ENCODE results near the gene STPG3.
A peak's percentile ranks its signal among the peaks of the same experiment; 100 is the strongest.

STPG3 gene

DNA sequence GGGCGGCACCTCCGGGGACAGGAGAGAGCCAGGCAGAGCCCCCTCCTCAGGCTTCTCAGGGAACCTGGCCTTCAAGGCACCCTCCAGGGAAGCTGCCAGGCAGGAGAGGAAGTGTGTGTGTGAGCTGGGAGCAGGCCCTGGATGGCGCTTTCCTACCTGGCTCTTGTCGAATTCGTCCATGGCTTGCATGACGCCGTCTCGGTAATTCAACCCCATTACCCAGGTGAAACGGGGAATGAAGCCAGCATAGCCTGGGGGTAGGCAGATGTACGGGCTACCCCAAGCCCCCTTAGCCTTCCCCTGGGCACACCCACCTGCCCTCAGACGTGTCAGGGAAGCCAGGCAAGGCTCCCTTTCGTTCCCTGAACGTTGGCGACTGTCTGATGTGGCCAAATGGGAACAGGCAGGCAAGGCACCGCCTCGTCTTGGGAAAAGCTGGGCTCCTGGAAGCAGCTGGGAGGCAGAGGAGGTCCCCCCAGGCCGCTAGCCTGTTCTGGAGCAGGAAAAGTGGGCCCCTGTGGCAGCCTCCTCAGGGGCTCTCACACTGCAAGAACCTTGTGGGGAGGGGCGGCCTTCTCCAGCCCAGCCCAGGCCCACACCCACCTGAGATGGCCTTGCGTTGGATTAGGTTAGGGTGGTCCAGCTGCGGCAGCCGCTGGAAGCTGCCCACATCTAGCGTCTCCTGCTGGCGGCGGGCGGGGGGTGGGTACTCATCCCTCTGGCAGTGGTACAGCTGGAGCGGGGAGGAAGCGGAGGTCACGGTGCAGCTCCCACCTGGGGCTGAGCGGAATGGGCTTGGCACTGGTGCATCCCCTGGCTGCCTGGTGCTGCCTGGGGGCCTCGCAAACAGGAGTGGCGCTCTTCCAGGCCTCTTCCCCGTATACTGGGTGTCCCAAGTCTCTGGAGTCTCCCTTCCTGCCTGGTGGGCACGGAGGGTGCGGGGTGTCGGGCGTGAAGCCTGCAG lies 6.3 kb upstream of the STPG3 start:
- peak; percentile 70 for DNase-seq (ENCODE audit: low read depth, low spot score)

DNA sequence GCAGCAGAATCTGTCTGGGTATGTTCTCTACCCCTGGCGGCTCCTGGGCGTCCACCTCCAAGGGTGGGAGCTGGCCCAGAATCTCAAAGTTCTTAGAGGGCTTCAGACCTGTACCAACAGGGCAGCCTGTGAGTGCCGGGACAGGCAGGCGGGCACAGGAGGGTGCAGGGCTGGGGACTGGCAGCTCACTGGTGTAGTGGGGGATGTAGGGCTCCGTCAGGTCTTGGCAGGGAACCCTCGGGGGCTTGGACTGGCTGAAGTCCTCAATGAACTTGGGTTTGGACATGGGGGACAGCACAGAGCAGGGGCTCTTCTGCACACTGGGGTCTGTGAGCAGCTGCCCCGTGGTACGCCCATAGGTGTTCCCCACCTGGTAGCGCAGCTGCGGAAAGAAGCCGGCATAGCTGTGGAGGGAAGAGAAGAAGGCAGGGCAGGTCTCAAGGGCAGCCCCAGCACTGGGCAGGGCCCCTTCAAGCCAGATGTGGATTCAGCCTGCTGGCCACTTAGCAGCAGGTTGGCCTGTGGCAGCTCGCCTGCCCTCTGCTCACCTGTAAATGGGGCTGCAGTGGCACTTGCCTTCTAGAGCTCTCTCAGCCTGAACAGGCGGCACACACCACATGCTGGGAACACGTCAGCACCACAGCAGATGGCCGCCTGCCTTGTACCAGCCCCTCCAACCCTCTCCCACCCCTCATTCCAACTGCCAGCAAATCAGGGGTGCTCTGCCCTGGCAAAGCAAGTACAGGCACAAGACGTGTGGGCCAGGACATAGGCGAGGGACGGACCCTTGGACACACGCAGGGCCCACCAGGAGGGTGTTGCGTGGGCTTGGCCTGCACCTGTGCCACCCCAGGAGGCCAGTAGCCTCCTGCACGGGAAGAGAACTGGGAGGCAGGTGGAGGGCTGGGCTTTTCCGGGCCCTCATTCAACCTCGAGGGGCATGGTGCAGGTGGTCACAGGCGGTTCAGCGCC lies 5.3 kb upstream of the STPG3 start:
- DNase-seq (ENCODE audit: low read depth, low spot score), result no peak

DNA sequence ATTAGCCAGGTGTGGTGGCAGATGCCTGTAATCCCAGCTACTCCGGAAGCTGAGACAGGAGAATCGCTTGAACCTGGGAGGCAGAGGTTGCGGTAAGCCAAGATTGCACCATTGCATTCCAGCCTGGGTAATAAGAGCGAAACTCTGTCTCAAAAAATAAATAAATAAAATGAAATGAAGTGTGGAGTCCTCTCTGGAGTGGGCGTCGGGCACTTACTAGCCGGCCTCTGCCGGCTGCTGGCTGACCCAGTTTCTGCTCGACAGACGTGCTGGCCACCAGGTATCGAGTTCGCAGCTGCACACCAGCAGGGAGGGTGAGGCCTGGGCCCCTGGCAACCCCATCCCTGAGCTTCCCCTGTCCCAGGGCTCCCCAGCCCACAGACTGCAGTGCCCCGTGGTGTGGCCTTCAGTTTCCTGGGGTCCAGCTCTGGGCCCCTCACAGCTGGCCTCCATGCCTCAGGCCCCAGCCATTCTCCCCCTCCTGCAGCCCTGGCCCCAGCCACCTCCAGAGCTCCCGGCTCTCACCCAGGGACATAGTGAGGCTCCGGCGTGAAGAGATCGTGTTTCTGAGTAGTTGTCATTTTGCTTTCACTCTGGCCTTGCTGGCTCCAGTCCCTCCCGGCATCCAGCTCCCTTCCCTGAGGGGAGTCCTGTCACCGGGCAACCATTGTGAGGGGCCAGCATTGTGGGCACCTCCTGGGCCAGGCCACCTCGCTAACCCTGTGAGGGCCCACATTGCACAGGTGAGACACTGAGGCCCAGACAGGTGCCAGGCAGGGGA lies 3.8 kb upstream of the STPG3 start:
- DNase-seq (ENCODE audit: low read depth, low spot score), result no peak

DNA sequence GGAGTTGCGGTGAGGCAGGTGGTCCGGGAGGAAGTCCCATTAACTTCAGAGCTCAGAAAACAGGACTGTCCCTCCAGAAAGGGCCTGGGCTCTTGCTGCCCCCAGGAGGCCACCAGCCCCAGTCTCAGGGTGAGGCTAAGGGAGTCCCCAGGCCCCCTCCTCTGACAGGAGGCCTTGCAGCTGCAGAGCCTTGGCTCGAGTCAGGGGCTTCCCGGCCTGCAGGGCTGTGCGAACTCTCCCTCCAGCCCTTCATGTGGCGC lies 3.2 kb upstream of the STPG3 start:
- no peak for DNase-seq (ENCODE audit: low read depth, low spot score)

DNA sequence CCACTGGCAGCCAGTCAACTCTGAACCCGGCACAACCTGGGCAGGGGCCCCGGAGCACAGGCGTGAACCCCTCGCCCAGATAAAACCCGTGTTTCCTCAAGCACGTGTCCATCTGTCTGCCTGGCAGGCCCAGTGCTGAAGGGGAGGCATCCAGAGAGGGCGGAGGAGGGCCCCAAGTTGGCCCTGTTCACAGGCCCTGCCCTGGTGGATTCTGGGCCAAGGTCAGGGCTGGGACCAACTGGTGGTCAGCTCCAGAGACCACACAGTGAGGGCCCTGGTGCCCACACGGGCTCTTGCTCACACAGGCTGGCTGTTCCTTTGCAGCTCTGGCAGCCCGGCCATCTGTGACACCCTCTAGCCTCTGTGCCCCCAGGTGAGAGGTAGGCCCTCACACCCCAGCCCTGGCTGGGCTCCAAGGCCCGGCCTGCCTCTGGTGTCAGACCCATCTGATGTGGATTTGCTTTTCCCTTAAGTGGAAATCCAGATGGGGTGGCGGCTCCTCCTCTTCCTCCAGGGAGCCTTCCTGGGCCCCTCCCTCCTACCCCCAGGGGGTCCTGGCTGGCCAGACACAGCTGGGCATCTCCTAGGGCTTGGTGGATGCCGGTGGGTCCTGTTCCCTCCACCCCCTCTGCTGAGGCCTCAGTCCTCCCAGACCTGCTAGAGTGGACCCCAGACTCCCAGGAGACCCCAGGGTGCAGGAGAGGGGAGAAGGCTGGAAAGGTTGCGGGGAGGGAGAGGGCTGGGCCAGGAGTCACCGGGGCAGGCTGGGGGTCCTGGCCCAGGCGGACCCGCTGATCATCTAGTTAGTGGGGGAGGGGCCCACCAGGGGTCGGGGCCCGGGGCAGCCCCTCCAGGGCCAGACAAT lies 525 bp upstream of the STPG3 start:
- DNase-seq (ENCODE audit: low read depth, low spot score), result no peak

DNA sequence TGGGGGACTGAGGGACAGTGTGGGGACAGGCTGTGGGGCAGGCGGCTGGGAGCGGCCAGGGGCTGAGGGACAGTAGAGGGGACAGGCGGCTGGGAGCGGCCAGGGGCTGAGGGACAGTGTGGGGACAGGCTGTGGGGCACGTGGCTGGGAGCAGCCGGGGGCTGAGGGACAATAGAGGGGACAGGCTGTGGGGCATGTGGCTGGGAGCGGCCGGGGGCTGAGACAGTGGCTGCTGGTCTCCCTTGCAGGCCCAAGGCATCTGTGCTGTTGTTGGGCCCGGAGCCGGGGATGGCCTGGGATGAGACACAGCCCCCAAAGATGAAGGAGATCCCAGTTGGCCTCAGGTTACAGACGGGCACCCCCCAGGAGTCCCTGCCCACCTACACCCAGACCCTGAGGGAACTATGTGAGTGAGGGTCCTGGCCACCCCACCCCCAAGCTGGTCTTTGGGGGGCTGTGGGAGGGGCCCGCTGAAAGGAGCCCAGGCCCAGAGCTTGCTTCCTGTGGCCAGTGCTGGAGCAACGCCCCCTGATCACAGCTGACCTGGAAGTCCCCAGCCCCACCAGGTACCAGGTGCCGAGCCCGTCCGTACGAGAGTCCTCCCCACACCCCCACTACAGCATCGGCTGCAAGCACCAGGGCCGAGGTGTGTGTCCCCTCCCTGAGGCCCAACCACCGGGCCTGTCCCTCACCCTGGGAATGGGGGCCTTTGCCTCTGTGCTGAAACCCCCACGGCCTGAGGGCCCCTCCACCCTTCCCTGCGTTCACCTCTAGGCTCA lies 593 bp downstream of the STPG3 start:
- no peak for DNase-seq (ENCODE audit: low read depth, low spot score)

DNA sequence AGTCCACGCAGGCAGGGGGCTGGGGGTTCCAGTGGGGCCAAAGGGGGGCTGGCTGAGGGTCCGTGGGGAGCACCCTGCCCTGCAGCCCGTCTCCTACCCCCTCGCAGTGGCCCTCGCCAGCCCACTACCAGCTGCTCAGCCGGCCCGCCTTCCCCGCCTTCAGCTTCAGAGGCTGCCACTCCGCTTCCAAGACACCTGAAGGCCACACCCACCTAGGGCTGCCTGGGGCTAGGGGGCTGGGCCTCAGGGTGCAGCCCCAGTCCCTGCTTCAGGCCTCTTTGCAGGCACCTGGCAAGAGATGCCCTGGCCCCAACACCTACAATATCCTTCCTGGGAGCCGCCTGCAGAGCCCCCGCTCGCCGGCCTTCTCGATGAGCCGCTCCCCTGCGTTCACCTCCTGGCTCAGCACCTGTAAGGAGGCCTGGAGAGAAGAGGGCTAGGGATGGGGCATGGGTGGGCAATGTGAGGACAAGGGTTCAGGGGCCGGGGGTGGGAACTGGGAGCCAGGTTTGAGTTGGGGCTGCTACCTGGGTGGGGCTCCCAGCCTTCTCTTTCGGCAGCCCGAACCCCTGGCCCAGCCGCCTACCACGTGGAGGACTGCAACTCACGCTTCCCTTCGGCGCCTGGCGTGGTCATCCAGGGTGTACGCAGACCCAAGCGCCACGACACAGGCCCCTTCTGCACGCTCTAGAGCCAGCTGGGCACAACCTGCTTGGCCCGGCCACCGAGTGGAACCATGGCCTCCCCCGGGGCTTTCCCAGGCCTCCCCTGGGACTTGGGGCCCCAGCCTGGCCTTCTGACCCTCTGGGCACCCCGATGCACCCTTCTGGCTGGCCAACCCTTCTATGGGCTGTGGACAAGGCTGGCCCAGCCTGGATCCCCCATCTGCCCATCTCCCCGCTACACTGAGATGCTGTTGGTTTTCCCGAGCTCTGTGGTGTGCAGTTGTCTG lies 1.7 kb downstream of the STPG3 start:
- DNase-seq (ENCODE audit: low read depth, low spot score), result peak; percentile 39

DNA sequence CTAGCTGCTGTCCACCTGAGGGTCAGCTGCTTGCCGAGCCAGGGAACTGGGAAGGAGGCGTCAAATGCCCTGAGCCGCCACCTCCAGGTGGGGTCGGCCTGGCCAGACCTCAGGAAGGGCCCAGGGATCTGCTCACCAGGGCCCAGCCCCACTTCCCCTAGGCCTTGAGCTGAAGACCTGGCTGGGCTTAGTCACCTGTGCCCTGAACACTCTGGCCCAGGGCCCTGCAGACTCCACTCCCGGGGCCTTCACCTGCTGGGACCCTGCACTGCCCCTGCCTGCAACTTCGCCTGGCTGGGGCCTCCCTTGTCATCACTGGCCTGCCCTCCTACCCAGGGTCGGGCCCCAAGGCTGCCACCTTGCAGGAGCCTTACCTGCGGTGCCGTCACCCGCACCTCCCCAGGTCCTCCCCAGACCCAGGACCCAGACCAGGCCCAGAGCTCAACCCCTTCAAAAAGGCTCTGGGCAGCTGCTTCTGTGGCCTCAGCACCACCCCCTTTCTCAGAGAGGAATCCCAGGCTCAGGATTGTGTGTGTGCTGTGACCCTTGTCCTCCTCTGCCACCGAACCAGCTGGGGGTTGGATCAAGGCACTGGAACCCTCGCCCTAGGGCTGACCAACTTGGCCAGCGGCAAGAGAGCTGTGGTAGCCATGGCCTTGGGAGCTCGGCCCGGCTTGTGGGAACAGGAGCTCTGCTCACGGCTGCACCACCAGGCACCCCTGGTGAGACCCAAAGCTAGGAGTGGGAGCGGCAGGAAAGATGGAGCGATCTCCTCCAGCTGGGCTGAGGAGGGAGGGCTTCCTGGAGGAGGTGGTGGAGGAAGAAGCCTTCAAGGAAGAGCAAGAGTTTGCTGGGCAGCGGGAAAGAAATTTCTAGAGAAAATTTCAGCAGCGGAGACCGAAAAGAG lies 2.9 kb downstream of the STPG3 start:
- DNase-seq (ENCODE audit: low read depth, low spot score), result no peak

DNA sequence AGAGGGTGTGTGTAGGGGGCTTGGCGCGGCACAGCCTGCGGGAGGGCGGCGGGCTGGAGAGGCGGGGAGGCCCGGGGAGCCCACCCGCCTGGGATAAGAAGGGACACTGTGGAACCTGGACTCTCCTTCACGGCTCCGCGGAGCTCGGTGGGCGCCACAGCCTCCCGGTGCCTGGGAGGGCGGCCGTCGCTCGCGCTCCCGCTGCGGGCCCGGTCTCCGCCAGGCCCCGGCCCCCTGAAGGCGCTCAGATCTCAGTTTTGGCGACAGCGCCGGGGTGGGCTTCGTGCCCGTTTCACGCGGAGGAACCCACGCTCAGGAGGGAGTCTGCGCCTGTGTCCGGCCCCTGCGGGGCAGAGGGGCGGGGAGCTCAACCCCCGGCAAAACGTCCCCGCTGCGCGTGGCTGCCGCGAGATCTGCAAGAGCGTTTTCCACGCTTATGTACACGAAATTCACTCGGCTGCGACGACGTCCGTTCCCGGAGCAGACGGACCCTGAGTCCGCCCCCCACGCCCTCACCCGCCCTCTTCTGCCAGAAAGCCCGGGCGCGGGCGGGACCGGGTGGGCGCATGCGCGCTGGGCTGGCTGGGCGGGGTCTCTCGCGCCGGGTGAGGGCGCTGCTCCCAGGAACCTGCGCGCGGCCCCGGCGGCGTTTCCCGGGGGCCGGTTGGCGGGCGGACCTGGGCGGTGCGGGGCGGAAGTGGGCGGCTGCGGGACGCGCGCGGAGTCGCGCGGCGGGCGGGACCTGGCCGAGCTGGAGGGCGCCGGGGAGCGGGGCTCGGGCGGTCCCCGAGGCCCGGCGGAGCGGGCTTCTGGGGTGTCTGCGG lies 3.8 kb downstream of the STPG3 start, which contains the start of gene NELFB:
TSS of gene NELFB (plus strand) at position 704 of the 824 bp plus-strand sequence.
- peak; percentile 88 for DNase-seq (ENCODE audit: low read depth, low spot score)

DNA sequence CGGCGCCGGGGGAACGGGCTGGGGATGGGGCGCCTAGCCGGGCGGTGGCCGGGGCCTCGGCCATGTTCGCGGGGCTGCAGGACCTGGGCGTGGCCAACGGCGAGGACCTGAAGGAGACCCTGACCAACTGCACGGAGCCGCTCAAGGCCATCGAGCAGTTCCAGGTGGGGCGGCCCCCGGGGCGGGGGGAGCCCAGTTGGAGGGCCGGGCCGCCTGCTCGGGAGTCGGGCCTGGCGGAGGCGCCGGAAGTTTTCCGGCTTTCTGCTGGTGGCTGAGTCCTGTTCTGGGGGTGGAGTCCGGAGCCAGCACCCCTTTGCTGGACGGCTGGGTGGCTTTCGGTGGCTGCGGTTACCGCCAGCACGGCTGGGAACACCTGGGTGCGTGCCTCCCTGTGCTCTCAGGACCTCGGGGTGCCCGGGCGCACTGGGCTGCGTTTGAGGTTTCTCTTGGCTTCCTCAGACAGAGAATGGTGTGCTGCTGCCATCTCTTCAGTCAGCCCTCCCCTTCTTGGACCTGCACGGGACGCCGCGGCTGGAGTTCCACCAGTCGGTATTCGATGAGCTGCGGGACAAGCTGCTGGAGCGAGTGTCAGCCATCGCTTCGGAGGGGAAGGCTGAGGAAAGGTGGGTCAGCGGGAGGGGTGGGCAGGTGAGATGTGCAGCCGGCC lies 4.5 kb downstream of the STPG3 start:
- no peak for DNase-seq (ENCODE audit: low read depth, low spot score)

DNA sequence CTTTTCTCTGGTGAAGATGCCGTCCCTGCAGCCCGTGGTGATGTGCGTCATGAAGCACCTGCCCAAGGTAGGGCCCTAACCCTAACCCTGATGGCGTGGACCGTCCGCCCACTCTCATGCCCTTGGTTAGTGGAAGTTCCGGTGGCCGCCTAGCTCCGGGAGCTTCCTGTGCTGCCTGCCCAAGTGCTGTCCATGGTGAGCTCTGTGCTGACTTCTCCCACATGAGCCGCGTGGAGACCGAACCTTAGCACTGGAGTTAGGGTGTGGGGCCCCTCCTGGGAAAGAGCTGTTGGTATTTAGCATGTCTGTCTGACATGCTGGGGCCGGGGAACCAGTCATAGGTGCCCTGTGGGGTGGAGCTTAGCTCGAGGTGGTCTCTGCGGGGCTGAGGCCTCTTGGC lies 5.3 kb downstream of the STPG3 start:
- no peak for DNase-seq (ENCODE audit: low read depth, low spot score)

DNA sequence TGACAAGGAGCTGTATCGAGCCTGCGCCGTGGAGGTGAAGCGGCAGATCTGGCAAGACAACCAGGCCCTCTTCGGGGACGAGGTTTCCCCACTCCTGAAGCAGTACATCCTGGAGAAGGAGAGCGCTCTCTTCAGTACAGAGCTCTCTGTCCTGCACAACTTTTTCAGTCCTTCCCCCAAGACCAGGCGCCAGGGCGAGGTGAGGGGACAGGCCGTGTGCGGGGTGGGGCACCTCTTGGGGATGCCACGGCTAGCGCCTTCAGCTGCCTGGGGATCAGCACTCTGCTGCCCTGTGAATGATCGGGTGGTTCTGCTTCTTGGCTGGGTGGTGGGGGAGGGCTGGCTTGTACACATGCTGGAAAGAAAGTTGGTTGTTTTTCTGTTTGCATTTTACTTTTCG lies 5.8 kb downstream of the STPG3 start:
- no peak for DNase-seq (ENCODE audit: low read depth, low spot score)

DNA sequence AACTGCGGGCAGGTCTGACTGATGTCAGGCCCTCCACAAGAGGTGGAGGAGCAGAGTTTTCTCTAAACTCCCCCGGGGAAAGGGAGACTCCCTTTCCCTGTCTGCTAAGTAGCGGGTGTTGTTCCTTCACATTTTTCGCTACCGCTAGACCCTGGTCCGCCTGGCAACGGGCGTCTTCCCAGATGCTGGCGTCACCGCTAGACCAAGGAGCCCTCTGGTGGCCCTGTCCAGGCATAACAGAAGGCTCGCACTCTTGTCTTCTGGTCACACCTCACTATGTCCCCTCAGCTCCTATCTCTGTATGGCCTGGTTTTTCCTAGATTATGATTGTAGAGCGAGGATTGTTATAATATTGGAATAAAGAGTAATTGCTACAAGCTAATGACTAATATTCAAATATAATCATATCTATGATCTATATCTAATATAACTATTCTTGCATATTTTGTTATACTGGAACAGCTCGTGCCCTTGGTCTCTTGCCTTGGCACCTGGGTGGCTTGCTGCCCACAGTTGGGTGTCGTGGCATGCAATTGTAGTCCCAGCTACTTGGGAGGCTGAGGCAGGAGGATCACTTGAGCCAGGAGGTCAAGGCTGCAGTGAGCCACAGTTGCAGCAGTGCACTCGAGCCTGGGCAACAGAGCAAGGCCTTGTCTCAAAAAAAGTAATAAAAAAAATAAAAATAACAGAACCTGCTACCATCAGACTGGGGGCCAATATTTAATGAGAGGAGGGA lies 11.3 kb downstream of the STPG3 start:
- DNase-seq (ENCODE audit: low read depth, low spot score), result peak; percentile 64

DNA sequence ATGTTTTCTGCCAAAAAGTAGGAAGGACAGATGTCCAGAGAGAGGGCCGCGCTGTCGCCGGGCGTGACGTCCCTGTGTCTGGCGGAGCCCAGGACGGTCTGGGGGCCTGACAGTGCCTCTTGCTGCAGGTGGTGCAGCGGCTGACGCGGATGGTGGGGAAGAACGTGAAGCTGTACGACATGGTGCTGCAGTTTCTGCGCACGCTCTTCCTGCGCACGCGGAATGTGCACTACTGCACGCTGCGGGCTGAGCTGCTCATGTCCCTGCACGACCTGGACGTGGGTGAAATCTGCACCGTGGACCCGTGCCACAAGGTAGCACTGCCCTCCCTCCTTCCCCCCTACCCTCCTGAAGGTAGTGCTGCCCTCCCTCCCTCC lies 11.8 kb downstream of the STPG3 start:
- DNase-seq (ENCODE audit: low read depth, low spot score), result no peak

DNA sequence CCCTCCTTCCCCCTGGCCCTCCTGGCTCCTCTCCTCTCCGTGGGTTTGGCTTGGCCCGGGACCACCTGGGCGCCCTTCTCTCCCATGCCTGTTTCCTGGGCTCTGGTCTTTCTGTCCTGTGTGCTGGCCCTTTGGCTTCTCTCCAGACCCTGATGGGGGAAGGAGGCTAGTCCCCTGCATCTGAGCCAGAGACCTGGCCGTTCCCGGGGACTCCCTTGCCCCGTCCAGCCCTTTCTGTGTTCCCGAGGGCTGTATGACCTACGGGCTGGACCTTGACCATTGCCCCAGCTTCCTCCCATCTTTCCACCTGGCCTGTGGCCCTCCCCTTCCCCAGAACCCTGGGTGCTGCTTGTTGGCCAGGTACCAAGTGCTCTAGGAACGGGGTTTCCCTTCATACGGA lies 12.4 kb downstream of the STPG3 start:
- DNase-seq (ENCODE audit: low read depth, low spot score), result no peak

DNA sequence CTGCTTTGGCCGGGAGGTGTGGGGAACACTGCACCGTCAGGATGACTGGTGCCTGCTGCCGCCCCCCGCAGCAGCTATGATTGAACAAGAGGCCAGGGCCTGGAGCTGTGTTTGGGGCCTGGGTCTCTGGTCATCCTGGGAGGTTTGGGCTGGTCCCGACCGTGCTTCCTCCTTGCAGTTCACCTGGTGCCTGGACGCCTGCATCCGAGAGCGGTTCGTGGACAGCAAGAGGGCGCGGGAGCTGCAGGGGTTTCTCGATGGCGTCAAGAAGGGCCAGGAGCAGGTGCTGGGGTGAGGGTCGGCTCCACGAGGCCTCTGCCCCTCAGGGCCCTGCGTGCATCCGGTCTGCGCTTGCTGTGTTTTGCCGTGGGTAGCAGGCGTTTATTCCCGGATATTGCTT lies 13.0 kb downstream of the STPG3 start:
- no peak for DNase-seq (ENCODE audit: low read depth, low spot score)
